Measurements from ENCODE around the gene PIGN. TPM values are rescaled to one million over a fixed set of nuclear protein-coding genes. Genes with fewer than 3 reads are reported as not detected.

PIGN gene
- total and polyA plus RNA-seq, 2 of the 8 experiments (the other 6 are each of a cell fraction or from before 2014, with no cell fraction given), result 20.9 to 26.3 TPM

DNA sequence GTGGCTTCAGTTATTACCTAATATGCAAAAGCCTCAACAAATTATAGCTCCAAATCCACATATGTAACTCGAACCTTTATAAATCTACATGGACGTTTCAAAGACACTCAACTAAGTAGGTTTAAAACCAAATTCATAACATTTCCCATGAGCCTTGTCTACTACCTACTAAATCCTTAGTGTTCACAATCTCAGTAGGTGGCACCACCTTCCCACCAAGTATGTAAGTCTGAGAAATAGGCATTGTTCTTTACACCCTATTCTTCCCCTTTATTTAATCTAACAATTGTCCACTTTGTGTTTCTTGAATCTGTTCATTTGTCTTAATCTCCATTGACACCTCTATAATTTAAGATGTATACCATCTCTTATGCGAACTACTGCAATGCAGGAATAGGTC, 4.6 kb downstream of the PIGN start:
- ChIA-PET CTCF (ENCODE audit: partially characterized antibody) (interaction anchor here (0.8 to 3.9 kb wide), 7 partner anchors 8 to 381 kb away, joined by 3 to 27 read pairs (median 3); no protein-coding TSS in a partner anchor), POLR2A (ENCODE audit: partially characterized antibody) (no interaction called here)
- no peak overlapping the region for H2BK15ac ChIP-seq (ENCODE audit: low read length)
- no peak overlapping the region for H3K4ac ChIP-seq (replicated peaks; ENCODE audit: insufficient read length, low read depth, low read length)
- H4K20me1 ChIP-seq (replicated peaks in 1 of 2; ENCODE audit: control insufficient read depth in 1 of 2, insufficient read depth in 2 of 2, low read length in 2 of 2), result peaks cover 2 to 3% of the 10 kb centered on the region in 2 experiments
- no peak overlapping the region for H3K56ac ChIP-seq (replicated peaks; ENCODE audit: insufficient read length, low read depth, low read length)
- H4K5ac ChIP-seq (ENCODE audit: insufficient read length, low read depth, low read length), result no peak overlapping the region
- H2BK12ac ChIP-seq (ENCODE audit: low read depth, low read length), result no peak overlapping the region
- H3K9ac ChIP-seq (replicated peaks in 1 of 4; ENCODE audit: extremely low read depth in 1 of 4, low read depth in 3 of 4, low read length in 3 of 4), result no peak overlapping the region
- no peaks in the 10 kb centered on the region for H3K9me3 ChIP-seq (ENCODE audit: insufficient read depth in 2 of 2, low read depth in 1 of 2, low read length in 1 of 2)
- H3K4me2 ChIP-seq (ENCODE audit: insufficient read depth in 1 of 2, low read depth in 2 of 2, low read length in 2 of 2), result no peak overlapping the region
- no peak overlapping the region for H3K23ac ChIP-seq (ENCODE audit: insufficient read length)
- no peak overlapping the region for H2AFZ ChIP-seq (ENCODE audit: low read length)
- H2BK20ac ChIP-seq (ENCODE audit: low read length), result no peak overlapping the region
- no peak overlapping the region for H3K4me3 ChIP-seq (ENCODE audit: extremely low read depth in 1 of 4, insufficient read depth in 2 of 4, low read depth in 3 of 4, low read length in 4 of 4)
- no peak for DNase-seq (ENCODE audit: low read depth in 1 of 2, low spot score in 2 of 2)
- H3K79me2 ChIP-seq (ENCODE audit: control insufficient read depth in 1 of 2, insufficient read depth in 2 of 2, low read length in 2 of 2), result peaks cover 0 to 7% of the 10 kb centered on the region in 2 experiments; a peak in 2 of 4 replicates
- no peaks in the 10 kb centered on the region; a peak in 1 of 7 replicates for H3K4me1 ChIP-seq (replicated peaks in 1 of 4; ENCODE audit: control insufficient read depth in 3 of 4, insufficient read depth in 4 of 4, low read length in 3 of 4)
- no peak for TF ChIP-seq RBBP5 (IDR thresholded peaks at IDR 0.05; ENCODE audit: borderline replicate concordance, low read depth, low read length)
- no peak for TF ChIP-seq EGR1 (IDR thresholded peaks at IDR 0.05; ENCODE audit: borderline replicate concordance, low read depth, low read length)
- no peak for TF ChIP-seq GABPA (IDR thresholded peaks at IDR 0.05; ENCODE audit: borderline replicate concordance, insufficient read depth, low read length)
- TF ChIP-seq PHF8 (conservative IDR thresholded peaks at IDR 0.05; ENCODE audit: low read depth, low read length), result no peak
- no peak for TF ChIP-seq BCL11A (IDR thresholded peaks at IDR 0.05; ENCODE audit: low read depth in 2 of 2, low read length in 2 of 2)
- TF ChIP-seq CREB1 (IDR thresholded peaks at IDR 0.05), result no peak
- TF ChIP-seq SP2 (IDR thresholded peaks at IDR 0.05; ENCODE audit: low read length), result no peak
- no peak for TF ChIP-seq BACH1 (IDR thresholded peaks at IDR 0.05; ENCODE audit: low read length)
- no peak for TF ChIP-seq NRF1 (IDR thresholded peaks at IDR 0.05; ENCODE audit: low read depth, low read length)
- no peak for TF ChIP-seq JUND (IDR thresholded peaks at IDR 0.05; ENCODE audit: low read length)
- no peak for TF ChIP-seq JUN (IDR thresholded peaks at IDR 0.05; ENCODE audit: low read depth, low read length)
- TF ChIP-seq TAF1 (IDR thresholded peaks at IDR 0.05; ENCODE audit: low read depth, low read length), result no peak
- TF ChIP-seq CHD1 (IDR thresholded peaks at IDR 0.05; ENCODE audit: low read depth, low read length), result no peak
- TF ChIP-seq, protein P1, sequence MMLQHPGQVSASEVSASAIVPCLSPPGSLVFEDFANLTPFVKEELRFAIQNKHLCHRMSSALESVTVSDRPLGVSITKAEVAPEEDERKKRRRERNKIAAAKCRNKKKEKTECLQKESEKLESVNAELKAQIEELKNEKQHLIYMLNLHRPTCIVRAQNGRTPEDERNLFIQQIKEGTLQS (IDR thresholded peaks at IDR 0.05; ENCODE audit: insufficient read depth, low read depth, low read length), result no peak
- no peak overlapping the region for H4K8ac ChIP-seq (ENCODE audit: extremely low read depth, insufficient read depth, low read length)
- no peak overlapping the region for H3K18ac ChIP-seq (ENCODE audit: extremely low read depth, low read length)
- H3K23me2 ChIP-seq (ENCODE audit: low read depth, low read length), result peaks cover 3% of the 10 kb centered on the region; the same call in 1 of the 2 replicates
- 83% methylated on average over 3 of the region's 3 CpGs; no CpG with 5 or more reads in 1 of the 2 experiments for WGBS, 2 experiments (ENCODE audit: extremely low coverage in 1 of 2, insufficient coverage in 1 of 2, insufficient read length in 1 of 2, insufficient replicate concordance in 2 of 2, low coverage in 1 of 2, low lambda C conversion rate in 2 of 2, missing lambda C conversion rate in 1 of 2)
- H3K36me3 ChIP-seq (ENCODE audit: control insufficient read depth in 2 of 4, insufficient read depth in 4 of 4, low read length in 3 of 4), result no peaks in the 10 kb centered on the region
- H3K14ac ChIP-seq (ENCODE audit: insufficient read length), result no peak overlapping the region
- H3K79me1 ChIP-seq (ENCODE audit: low read depth, low read length), result no peaks in the 10 kb centered on the region; the same call in 1 of the 2 replicates
- H3K27ac ChIP-seq (ENCODE audit: low read depth, low read length), result no peak overlapping the region
- peak; percentile 7 for FAIRE-seq
- H2BK120ac ChIP-seq (replicated peaks; ENCODE audit: low read depth, low read length), result no peak overlapping the region
- no peaks in the 10 kb centered on the region for H3K27me3 ChIP-seq (replicated peaks in 1 of 4; ENCODE audit: control insufficient read depth in 3 of 4, extremely low read depth in 1 of 4, insufficient read depth in 3 of 4, low read length in 3 of 4)
- no peak overlapping the region for H4K91ac ChIP-seq (replicated peaks; ENCODE audit: insufficient read length, low read length)
- H2AK5ac ChIP-seq (ENCODE audit: low read depth, low read length), result no peak overlapping the region
- no peak overlapping the region for H2BK5ac ChIP-seq (ENCODE audit: low read depth, low read length)

Data from H1 (cell line).